ENCODE results near the gene EYS. TPM values are rescaled to one million over a fixed set of nuclear protein-coding genes. Genes with fewer than 3 reads are reported as not detected.

EYS gene
- total RNA-seq, 1 experiment from 2014 or later: not detected

DNA sequence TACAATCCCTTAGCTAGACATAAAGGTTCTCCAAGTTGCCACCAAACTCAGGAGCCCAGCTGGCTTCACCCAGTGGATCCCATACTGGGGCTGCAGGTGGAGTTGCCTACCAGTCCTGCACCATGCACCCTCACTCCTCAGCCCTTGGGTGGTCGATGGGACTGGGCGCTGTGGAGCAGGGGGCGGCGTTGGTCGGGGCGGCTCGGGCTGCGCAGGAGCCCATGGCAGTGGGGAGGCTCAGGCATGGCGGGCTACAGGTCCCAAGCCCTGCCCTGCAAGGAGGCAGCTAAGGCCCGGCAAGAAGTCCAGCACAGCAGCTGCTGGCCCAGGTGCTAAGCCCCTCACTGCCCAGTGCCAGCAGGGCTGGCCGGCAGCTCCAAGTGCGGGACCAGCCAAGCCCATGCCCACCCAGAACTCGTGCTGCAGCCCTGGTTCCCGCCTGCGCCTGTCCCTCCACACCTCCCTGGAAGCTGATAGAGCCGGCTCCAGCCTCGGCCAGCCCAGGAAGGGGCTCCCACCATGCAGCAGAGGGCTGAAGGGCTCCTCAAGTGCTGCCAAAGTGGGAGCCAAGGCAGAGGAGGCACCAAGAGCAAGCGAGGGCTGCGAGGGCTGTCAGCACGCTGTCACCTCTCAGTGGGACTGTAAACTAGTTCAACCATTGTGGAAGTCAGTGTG is 1159.3 kb downstream of the EYS start:
- Histone ChIP-seq H3K27ac (ENCODE audit: insufficient read length, low read depth, low read length) (no peak overlapping the region), H4K8ac (replicated peaks; ENCODE audit: insufficient read length, low read depth, low read length) (no peak overlapping the region), H3K23me2 (ENCODE audit: insufficient read length, low read depth, low read length, poor library complexity, severe bottlenecking) (no peaks in the 10 kb centered on the region), H3K9me3 (ENCODE audit: control insufficient read depth, low read depth, low read length) (no peaks in the 10 kb centered on the region), H3K79me1 (ENCODE audit: insufficient read depth, low read depth, low read length, poor library complexity, severe bottlenecking) (no peaks in the 10 kb centered on the region), H3K27me3 (ENCODE audit: insufficient read depth, low read length) (no peaks in the 10 kb centered on the region), H2BK12ac (ENCODE audit: insufficient read length, low read depth, low read length) (no peak overlapping the region), H3K18ac (ENCODE audit: insufficient read length, low read depth, low read length) (no peak overlapping the region), H2BK5ac (ENCODE audit: insufficient read length, low read length) (no peak overlapping the region), H2BK20ac (ENCODE audit: low read depth, low read length, poor library complexity, severe bottlenecking) (no peak overlapping the region), H3K23ac (ENCODE audit: insufficient read length, low read depth, low read length) (no peak overlapping the region), H3K14ac (ENCODE audit: insufficient read depth, low read length) (no peak overlapping the region), H2BK120ac (ENCODE audit: low read depth, low read length, poor library complexity, severe bottlenecking) (no peak overlapping the region), H3K79me2 (ENCODE audit: insufficient read depth, low read length) (no peaks in the 10 kb centered on the region), H3T11ph (ENCODE audit: low read length) (no peak overlapping the region), H3K56ac (ENCODE audit: insufficient read length, low read depth, low read length) (no peak overlapping the region), H2AFZ (ENCODE audit: low read length) (no peak overlapping the region), H3K4me1 (ENCODE audit: insufficient read depth, low read length) (no peaks in the 10 kb centered on the region), H4K20me1 (ENCODE audit: control insufficient read depth, insufficient read depth, insufficient read length) (no peaks in the 10 kb centered on the region), H4K5ac (ENCODE audit: insufficient read length, low read depth, low read length) (no peak overlapping the region), H2BK15ac (ENCODE audit: low read depth, low read length) (no peak overlapping the region), H3K9ac (ENCODE audit: extremely low read depth, insufficient read length, low read length) (no peak overlapping the region), H2AK5ac (ENCODE audit: insufficient read length, low read length) (no peak overlapping the region), H3K4me2 (ENCODE audit: insufficient read depth, insufficient read length, low read length) (no peak overlapping the region), H4K91ac (ENCODE audit: insufficient read length, low read depth, low read length) (no peak overlapping the region), H3K4ac (ENCODE audit: low read depth, low read length) (no peak overlapping the region)
- Mint-ChIP-seq H3K27me3 (ENCODE audit: low read depth) (peaks cover 5% of the 10 kb centered on the region), H3K9me3 (peaks cover 4 to 15% of the 10 kb centered on the region in 2 experiments; a peak in 4 of 5 replicates), H3K4me3 (no peak overlapping the region), H3K4me1 (peaks cover 0 to 3% of the 10 kb centered on the region in 2 experiments; a peak in 2 of 4 replicates), H3K36me3 (ENCODE audit: insufficient read depth in 1 of 3, low read depth in 3 of 3) (peaks cover 2 to 7% (median 5%) of the 10 kb centered on the region in 3 experiments; a peak in 4 of 7 replicates), H3K27ac (no peak overlapping the region)
- WGBS (ENCODE audit: extremely low coverage, insufficient read length, low lambda C conversion rate): no CpG with 5 or more reads among the region's 20 CpGs
- no peak for TF ChIP-seq CTCF (conservative IDR thresholded peaks at IDR 0.05)
- DNase-seq: no peak
